Neural cell (in vitro differentiated cells): ENCODE results near the gene ARMC9. TPM values are rescaled to one million over a fixed set of nuclear protein-coding genes. Genes with fewer than 3 reads are reported as not detected.

Experiments used
- H2AFZ ChIP-seq: fragments of 200-600, 300-800 bp; sonication (generic), shearing (Covaris generic); 2 replicates; pipeline ENCODE4 v1.6.0; 2014; ENCODE audit warnings: low read depth, mild to moderate bottlenecking, antibody characterized with exemption, low read length, moderate library complexity
- H3F3A ChIP-seq: fragments of 200-600 bp; shearing (Covaris generic); 2 replicates; pipeline ENCODE4 v1.6.1; 2016; ENCODE audit warnings: mild to moderate bottlenecking, moderate library complexity, mixed read lengths, antibody characterized with exemption, low read length; ENCODE audit not compliant: insufficient read depth, poor library complexity, severe bottlenecking
- H3K27ac ChIP-seq: fragments of 200-600, 300-800 bp; sonication (generic), shearing (Covaris generic); 2 replicates; pipeline ENCODE4 v1.5.1; 2014; ENCODE audit warnings: mild to moderate bottlenecking, low read length, moderate library complexity
- H3K27me3 ChIP-seq: fragments of 300-800, 200-600 bp; sonication (generic), shearing (Covaris generic); 2 replicates; pipeline ENCODE4 v1.6.0; 2014; ENCODE audit warnings: mild to moderate bottlenecking, low read depth, low read length, moderate library complexity; ENCODE audit not compliant: insufficient read depth
- H3K36me3 ChIP-seq: fragments of 300-800, 200-600 bp; sonication (generic), shearing (Covaris generic); 2 replicates; pipeline ENCODE4 v1.5.1; 2014; ENCODE audit warnings: mild to moderate bottlenecking, antibody characterized with exemption, low read length, moderate library complexity; ENCODE audit not compliant: insufficient read depth
- H3K4me2 ChIP-seq: fragments of 300-800, 200-600 bp; sonication (generic), shearing (Covaris generic); 2 replicates; pipeline ENCODE4 v1.6.0; 2014; ENCODE audit warnings: mild to moderate bottlenecking, low read length
- H3K4me3 ChIP-seq: fragments of 300-800, 200-600 bp; sonication (generic), shearing (Covaris generic); 2 replicates; pipeline ENCODE4 v1.5.1; 2014; ENCODE audit warnings: mild to moderate bottlenecking, low read length, moderate library complexity
- H3K79me2 ChIP-seq: fragments of 200-600 bp; shearing (Covaris generic); replicated peaks from 2 replicates; pipeline ENCODE4 v1.6.0; 2014; ENCODE audit warnings: mild to moderate bottlenecking, low read length, moderate library complexity; ENCODE audit not compliant: insufficient read depth
- H3K9ac ChIP-seq: fragments of 300-800, 200-600 bp; sonication (generic), shearing (Covaris generic); 2 replicates; pipeline ENCODE4 v1.6.1; 2016; ENCODE audit warnings: mild to moderate bottlenecking, low read length, mixed read lengths
- H3K9me2 ChIP-seq: fragments of 200-600 bp; shearing (Covaris generic); 2 replicates; pipeline ENCODE4 v1.6.1; 2016; ENCODE audit warnings: mild to moderate bottlenecking, low read length, mixed read lengths; ENCODE audit not compliant: insufficient read depth
- H3K9me3 ChIP-seq: fragments of 200-600, 300-800 bp; sonication (generic), shearing (Covaris generic); 2 replicates; pipeline ENCODE4 v1.6.1; 2016; ENCODE audit warnings: mild to moderate bottlenecking, mixed run types, low read length, moderate library complexity, mixed read lengths
- H4K20me1 ChIP-seq: fragments of 200-600 bp; shearing (Covaris generic); 2 replicates; pipeline ENCODE4 v1.6.1; 2016; ENCODE audit warnings: mild to moderate bottlenecking, mixed run types; ENCODE audit not compliant: insufficient read depth
- EP300 ChIP-seq: fragments of 450-650 bp; conservative IDR thresholded peaks from 2 replicates; pipeline ENCODE4 v1.6.1; 2014; ENCODE audit warnings: antibody characterized with exemption, mild to moderate bottlenecking, moderate library complexity; ENCODE audit not compliant: poor library complexity, severe bottlenecking
- EZH2 ChIP-seq: fragments of 200-600, 300-800 bp; shearing (Covaris generic), sonication (generic); IDR thresholded peaks from 2 replicates; pipeline ENCODE4 v1.6.1; 2014; ENCODE audit warnings: antibody characterized with exemption, low read length, borderline replicate concordance, mild to moderate bottlenecking; ENCODE audit not compliant: insufficient read depth, poor library complexity, severe bottlenecking
- MXI1 ChIP-seq: fragments of 450-650 bp; conservative IDR thresholded peaks from 2 replicates; pipeline ENCODE4 v1.6.1; 2014; ENCODE audit warnings: antibody characterized with exemption, mild to moderate bottlenecking; ENCODE audit not compliant: poor library complexity, severe bottlenecking
- POLR2AphosphoS5 ChIP-seq: IDR thresholded peaks from 2 replicates; pipeline ENCODE4 v1.6.1; 2012
- RAD21 ChIP-seq: fragments of 450-650 bp; conservative IDR thresholded peaks from 2 replicates; pipeline ENCODE4 v1.6.1; 2014; ENCODE audit warnings: antibody characterized with exemption, mild to moderate bottlenecking, moderate library complexity
- SMC3 ChIP-seq: fragments of 450-650 bp; conservative IDR thresholded peaks from 2 replicates; pipeline ENCODE4 v1.6.1; 2014; ENCODE audit warnings: antibody characterized with exemption, mild to moderate bottlenecking, moderate library complexity; ENCODE audit not compliant: poor library complexity
- TAF1 ChIP-seq: IDR thresholded peaks from 2 replicates; pipeline ENCODE4 v1.6.1; 2012; ENCODE audit warnings: low read depth
- polyA plus RNA-seq: library from polyadenylated mRNA; depleted of rRNA; stranded (reverse); fragments of >200 nt; gene quantifications from 2 replicates; pipeline ENCODE4 v1.2.3, GENCODE V29; 2014
- TF ChIP-seq, protein P1 (sequence below): fragments of 450-650 bp; IDR thresholded peaks from 2 replicates; pipeline ENCODE4 v1.5.1; 2014; ENCODE audit warnings: antibody characterized with exemption, mild to moderate bottlenecking, moderate library complexity; ENCODE audit not compliant: poor library complexity, severe bottlenecking
- TF ChIP-seq, protein P2 (sequence below): IDR thresholded peaks from 2 replicates; pipeline ENCODE4 v1.6.1; 2012; ENCODE audit warnings: borderline replicate concordance

The ARMC9 gene
- polyA plus RNA-seq, 1 donor from 2014 or later, result 13.9 TPM

- H2AFZ ChIP-seq, result no peak overlapping the region
These were observed 119.1 kb downstream of the ARMC9 start for GRCh38 chr2:231317579-231317978.

DNA sequence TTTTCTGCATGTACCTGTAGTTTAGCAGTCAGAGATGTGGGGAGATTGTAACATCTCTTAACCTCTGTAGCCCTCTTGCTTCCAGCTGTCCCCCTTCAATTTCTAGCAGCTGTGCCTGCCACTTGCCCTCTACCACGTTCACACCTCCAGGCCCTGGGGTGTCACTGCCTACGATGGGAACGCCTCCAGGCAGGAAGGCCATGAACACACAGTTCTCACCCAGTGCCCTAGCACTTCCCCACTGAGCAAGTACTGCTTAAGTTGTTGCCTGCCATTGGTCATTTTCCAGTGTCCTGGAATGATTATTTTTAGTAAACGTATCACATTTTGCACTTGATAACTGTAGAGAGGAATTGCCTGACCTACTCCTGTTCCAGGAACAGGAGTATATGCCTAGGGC, 120.0 kb downstream of the ARMC9 start:
- Histone ChIP-seq H3K79me2 (no peaks in the 10 kb centered on the region), H3K9me3 (no peaks in the 10 kb centered on the region), H3K27ac (no peak overlapping the region), H3K9me2 (no peaks in the 10 kb centered on the region), H3K36me3 (no peaks in the 10 kb centered on the region), H2AFZ (no peak overlapping the region), H3K9ac (no peak overlapping the region), H3K4me3 (no peak overlapping the region), H3F3A (no peaks in the 10 kb centered on the region), H4K20me1 (no peaks in the 10 kb centered on the region), H3K27me3 (no peaks in the 10 kb centered on the region), H3K4me2 (no peak overlapping the region)
- TF ChIP-seq, protein P1, sequence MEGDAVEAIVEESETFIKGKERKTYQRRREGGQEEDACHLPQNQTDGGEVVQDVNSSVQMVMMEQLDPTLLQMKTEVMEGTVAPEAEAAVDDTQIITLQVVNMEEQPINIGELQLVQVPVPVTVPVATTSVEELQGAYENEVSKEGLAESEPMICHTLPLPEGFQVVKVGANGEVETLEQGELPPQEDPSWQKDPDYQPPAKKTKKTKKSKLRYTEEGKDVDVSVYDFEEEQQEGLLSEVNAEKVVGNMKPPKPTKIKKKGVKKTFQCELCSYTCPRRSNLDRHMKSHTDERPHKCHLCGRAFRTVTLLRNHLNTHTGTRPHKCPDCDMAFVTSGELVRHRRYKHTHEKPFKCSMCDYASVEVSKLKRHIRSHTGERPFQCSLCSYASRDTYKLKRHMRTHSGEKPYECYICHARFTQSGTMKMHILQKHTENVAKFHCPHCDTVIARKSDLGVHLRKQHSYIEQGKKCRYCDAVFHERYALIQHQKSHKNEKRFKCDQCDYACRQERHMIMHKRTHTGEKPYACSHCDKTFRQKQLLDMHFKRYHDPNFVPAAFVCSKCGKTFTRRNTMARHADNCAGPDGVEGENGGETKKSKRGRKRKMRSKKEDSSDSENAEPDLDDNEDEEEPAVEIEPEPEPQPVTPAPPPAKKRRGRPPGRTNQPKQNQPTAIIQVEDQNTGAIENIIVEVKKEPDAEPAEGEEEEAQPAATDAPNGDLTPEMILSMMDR, result no peak
- TF ChIP-seq TAF1 (no peak), SMC3 (no peak), EZH2 (no peak), POLR2AphosphoS5 (no peak), EP300 (no peak), RAD21 (no peak), MXI1 (no peak)
- TF ChIP-seq, protein P2, sequence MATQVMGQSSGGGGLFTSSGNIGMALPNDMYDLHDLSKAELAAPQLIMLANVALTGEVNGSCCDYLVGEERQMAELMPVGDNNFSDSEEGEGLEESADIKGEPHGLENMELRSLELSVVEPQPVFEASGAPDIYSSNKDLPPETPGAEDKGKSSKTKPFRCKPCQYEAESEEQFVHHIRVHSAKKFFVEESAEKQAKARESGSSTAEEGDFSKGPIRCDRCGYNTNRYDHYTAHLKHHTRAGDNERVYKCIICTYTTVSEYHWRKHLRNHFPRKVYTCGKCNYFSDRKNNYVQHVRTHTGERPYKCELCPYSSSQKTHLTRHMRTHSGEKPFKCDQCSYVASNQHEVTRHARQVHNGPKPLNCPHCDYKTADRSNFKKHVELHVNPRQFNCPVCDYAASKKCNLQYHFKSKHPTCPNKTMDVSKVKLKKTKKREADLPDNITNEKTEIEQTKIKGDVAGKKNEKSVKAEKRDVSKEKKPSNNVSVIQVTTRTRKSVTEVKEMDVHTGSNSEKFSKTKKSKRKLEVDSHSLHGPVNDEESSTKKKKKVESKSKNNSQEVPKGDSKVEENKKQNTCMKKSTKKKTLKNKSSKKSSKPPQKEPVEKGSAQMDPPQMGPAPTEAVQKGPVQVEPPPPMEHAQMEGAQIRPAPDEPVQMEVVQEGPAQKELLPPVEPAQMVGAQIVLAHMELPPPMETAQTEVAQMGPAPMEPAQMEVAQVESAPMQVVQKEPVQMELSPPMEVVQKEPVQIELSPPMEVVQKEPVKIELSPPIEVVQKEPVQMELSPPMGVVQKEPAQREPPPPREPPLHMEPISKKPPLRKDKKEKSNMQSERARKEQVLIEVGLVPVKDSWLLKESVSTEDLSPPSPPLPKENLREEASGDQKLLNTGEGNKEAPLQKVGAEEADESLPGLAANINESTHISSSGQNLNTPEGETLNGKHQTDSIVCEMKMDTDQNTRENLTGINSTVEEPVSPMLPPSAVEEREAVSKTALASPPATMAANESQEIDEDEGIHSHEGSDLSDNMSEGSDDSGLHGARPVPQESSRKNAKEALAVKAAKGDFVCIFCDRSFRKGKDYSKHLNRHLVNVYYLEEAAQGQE, result no peak

More at GRCh38 chr2:231317579-231317978, 119.1 kb downstream of the ARMC9 start:
- no peaks in the 10 kb centered on the region for H4K20me1 ChIP-seq
- no peak overlapping the region for H3K9ac ChIP-seq
- no peak overlapping the region for H3K4me2 ChIP-seq
- H3K79me2 ChIP-seq, result no peaks in the 10 kb centered on the region
- no peaks in the 10 kb centered on the region for H3F3A ChIP-seq
- H3K4me3 ChIP-seq, result no peak overlapping the region
- H3K27ac ChIP-seq, result no peak overlapping the region
- H3K36me3 ChIP-seq, result no peaks in the 10 kb centered on the region
- no peaks in the 10 kb centered on the region for H3K9me2 ChIP-seq
- H3K27me3 ChIP-seq, result no peaks in the 10 kb centered on the region
- H3K9me3 ChIP-seq, result no peaks in the 10 kb centered on the region
- TF ChIP-seq EZH2 (no peak), TAF1 (no peak), SMC3 (no peak), EP300 (no peak), POLR2AphosphoS5 (no peak), MXI1 (no peak), RAD21 (no peak)
- TF ChIP-seq, protein P1, result no peak
- TF ChIP-seq, protein P2, result no peak
